Measurements from ENCODE around the gene UCHL3. TPM values are rescaled to one million over a fixed set of nuclear protein-coding genes. Genes with fewer than 3 reads are reported as not detected.

UCHL3 gene
- polyA plus RNA-seq, 2 of the 4 experiments (the other 2 are of a cell fraction) = 46.6 to 60.7 TPM

DNA sequence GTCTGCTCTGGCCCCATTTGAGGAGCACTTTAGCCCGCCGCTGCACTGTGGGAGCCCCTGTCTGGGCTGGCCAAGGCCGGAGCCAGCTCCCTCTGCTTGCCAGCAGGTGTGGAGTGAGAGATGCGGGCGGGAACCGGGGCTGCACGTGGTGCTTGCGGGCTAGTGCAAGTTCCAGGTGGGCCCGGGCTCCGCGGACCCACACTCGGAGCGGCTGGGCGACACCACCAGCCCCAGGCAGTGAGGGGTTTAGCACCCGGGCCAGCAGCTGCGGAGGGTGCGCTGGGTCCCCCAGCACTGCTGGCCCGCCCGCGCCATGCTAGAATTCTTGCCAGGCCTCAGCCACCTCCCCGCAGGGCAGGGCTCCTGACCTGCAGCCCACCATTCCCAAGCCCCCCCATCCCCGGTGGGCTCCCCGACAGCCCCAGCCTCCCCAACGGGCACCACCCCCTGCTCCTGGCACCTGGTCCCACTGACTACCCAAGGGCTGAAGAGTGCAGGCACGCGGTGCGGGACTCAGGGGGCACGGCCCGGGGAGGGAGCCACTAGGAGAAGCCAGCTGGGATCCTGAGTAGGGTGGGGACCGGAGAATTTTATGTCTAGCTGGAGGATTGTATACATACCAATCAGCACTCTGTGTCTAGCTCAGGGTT is 31.0 kb upstream of the UCHL3 start:
- DNase-seq (ENCODE audit: low read depth in 1 of 2, low spot score in 1 of 2) = no peak
- TF ChIP-seq ATOH8 (CRISPR knock-in tag; IDR thresholded peaks at IDR 0.05; ENCODE audit: low read depth) (no peak), GATA3 (IDR thresholded peaks at IDR 0.05; ENCODE audit: borderline replicate concordance) (no peak), HOXB13 (CRISPR knock-in tag; IDR thresholded peaks at IDR 0.05; ENCODE audit: low read depth) (no peak)
- ChIA-PET POLR2A (no interaction called here), CTCF (no interaction called here)
- Histone ChIP-seq H3K9me3 (no peaks in the 10 kb centered on the region; the same call in 2 of the 3 replicates), H3K27ac (no peak overlapping the region), H3K4me1 (no peaks in the 10 kb centered on the region), H3K4me3 (no peak overlapping the region), H3K4me2 (no peak overlapping the region)
- no peak for ATAC-seq
- WGBS (ENCODE audit: missing lambda C conversion rate) = 91% methylated on average over 13 of the region's 30 CpGs
- FAIRE-seq = no peak

- 82% methylated on average over 2 of the region's 3 CpGs for WGBS (ENCODE audit: missing lambda C conversion rate)
Observed at GRCh38 chr13:75521956-75522355, 27.6 kb upstream of the UCHL3 start.

DNA sequence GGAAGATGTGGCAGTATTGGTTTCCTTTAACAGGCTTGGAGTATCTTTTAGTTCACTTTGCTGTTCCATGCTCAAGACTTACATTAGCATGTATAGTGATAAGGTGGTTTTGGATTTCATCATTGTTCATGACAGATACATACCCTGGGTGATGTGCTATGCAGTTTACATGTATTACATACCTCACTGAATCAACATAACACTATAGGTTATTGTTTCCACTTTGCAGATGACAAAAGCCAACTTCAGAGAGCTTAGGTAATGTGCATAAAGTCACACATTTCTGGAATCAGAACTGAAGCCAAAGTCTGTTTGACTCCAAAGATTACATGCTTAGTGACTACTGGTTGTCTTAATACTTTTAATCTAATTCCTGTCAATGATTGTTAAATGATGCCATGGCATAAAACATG is 19.0 kb upstream of the UCHL3 start:
- no peak for DNase-seq (ENCODE audit: low read depth in 1 of 2, low spot score in 1 of 2)
- peaks cover 10% of the 10 kb centered on the region; the same call in 1 of the 3 replicates for H3K4me1 ChIP-seq
- ChIA-PET CTCF (no interaction called here), POLR2A (no interaction called here)
- no peak overlapping the region for H3K27ac ChIP-seq
- H3K4me3 ChIP-seq = no peak overlapping the region
- no peak for TF ChIP-seq ATOH8 (CRISPR knock-in tag; IDR thresholded peaks at IDR 0.05; ENCODE audit: low read depth)
- TF ChIP-seq TP53 (CRISPR knock-in tag; IDR thresholded peaks at IDR 0.05) = no peak
- no peak for TF ChIP-seq MAZ (IDR thresholded peaks at IDR 0.05; ENCODE audit: borderline replicate concordance, low read depth, low read length)
- TF ChIP-seq PHF8 (IDR thresholded peaks at IDR 0.05; ENCODE audit: borderline replicate concordance, low read depth) = no peak
- no peak for TF ChIP-seq MAX (IDR thresholded peaks at IDR 0.05)
- no peak for TF ChIP-seq HOXB13 (CRISPR knock-in tag; IDR thresholded peaks at IDR 0.05; ENCODE audit: low read depth)
- no peak for TF ChIP-seq CHD2 (IDR thresholded peaks at IDR 0.05; ENCODE audit: low read length, partially characterized antibody)
- TF ChIP-seq RFX5 (IDR thresholded peaks at IDR 0.05) = no peak
- TF ChIP-seq FOSL2 (IDR thresholded peaks at IDR 0.05) = no peak
- TF ChIP-seq FOSL2 (CRISPR knock-in tag; IDR thresholded peaks at IDR 0.05) = no peak
- no peak for TF ChIP-seq BHLHE40 (IDR thresholded peaks at IDR 0.05; ENCODE audit: low read depth, low read length)
- no peak for TF ChIP-seq HDAC2 (IDR thresholded peaks at IDR 0.05)
- TF ChIP-seq RARB (CRISPR knock-in tag; IDR thresholded peaks at IDR 0.05) = no peak
- no peak for TF ChIP-seq CBX8 (IDR thresholded peaks at IDR 0.05)
- TF ChIP-seq FOXS1 (CRISPR knock-in tag; IDR thresholded peaks at IDR 0.05) = no peak
- no peak for TF ChIP-seq ZC3H11A (IDR thresholded peaks at IDR 0.05)
- no peak for TF ChIP-seq FOSB (CRISPR knock-in tag; IDR thresholded peaks at IDR 0.05)
- no peak for TF ChIP-seq REST (IDR thresholded peaks at IDR 0.05)
- TF ChIP-seq ZNF302 (CRISPR knock-in tag; IDR thresholded peaks at IDR 0.05) = no peak
- no peak for TF ChIP-seq EHMT2 (IDR thresholded peaks at IDR 0.05; ENCODE audit: low read depth)
- H3K9me3 ChIP-seq = no peaks in the 10 kb centered on the region
- FAIRE-seq = no peak
- ATAC-seq = no peak
- H3K4me2 ChIP-seq = no peak overlapping the region

More at GRCh38 chr13:75521956-75522355, 27.6 kb upstream of the UCHL3 start:
- FAIRE-seq (no peak), ATAC-seq (no peak), DNase-seq (ENCODE audit: low read depth in 1 of 2, low spot score in 1 of 2) (no peak)
- Histone ChIP-seq H3K27ac (no peak overlapping the region), H3K4me2 (no peak overlapping the region), H3K4me3 (no peak overlapping the region), H3K9me3 (no peaks in the 10 kb centered on the region; the same call in 2 of the 3 replicates), H3K4me1 (no peaks in the 10 kb centered on the region)
- TF ChIP-seq ZC3H11A (IDR thresholded peaks at IDR 0.05) (no peak), MAFK (IDR thresholded peaks at IDR 0.05; ENCODE audit: partially characterized antibody) (no peak)
- POLR2A ChIA-PET = no interaction called here
- CTCF ChIA-PET = no interaction called here

Measured in A549 (cell line).